Measurements from ENCODE around the gene TBC1D22A.
"Not testable (repeated sequence)": the region's sequence is repeated elsewhere in the genome, so short reads cannot be mapped to it uniquely, and the experiment has no call there.

The TBC1D22A gene

GRCh38 chr22:46762238-46763050, at the start of gene TBC1D22A:
Gene TBC1D22A (plus strand): TSS chr22:46762650. CDS start chr22:46762787, 137 bp downstream.
- peak; percentile 95 for DNase-seq (ENCODE audit: low spot score)

- DNase-seq (ENCODE audit: low spot score), result no peak
These were observed 47.9 kb upstream of the TBC1D22A start for GRCh38 chr22:46714550-46714949.

DNA sequence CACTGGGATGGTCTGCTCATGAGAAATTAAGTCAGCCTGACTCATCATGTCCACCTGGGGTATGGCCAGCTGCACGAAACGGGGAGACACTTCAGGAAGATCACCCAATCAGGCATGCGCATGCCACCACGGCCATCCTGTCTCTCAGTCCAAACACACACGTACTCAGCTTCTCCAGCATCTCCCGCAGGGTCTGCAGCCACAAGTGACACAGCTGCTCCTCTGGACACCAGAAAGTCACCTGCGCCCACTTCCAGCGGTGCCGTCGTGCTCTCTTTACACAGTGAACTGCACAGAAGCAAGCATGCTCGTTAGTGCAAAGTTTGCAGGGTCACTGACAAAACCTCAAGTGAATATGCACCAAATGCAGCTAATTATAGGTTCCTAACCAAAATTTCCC, 42.5 kb upstream of the TBC1D22A start:
- no peak for DNase-seq (ENCODE audit: low spot score)

GRCh38 chr22:46721501-46722085, 40.9 kb upstream of the TBC1D22A start:
- no peak for DNase-seq (ENCODE audit: low spot score)

DNA sequence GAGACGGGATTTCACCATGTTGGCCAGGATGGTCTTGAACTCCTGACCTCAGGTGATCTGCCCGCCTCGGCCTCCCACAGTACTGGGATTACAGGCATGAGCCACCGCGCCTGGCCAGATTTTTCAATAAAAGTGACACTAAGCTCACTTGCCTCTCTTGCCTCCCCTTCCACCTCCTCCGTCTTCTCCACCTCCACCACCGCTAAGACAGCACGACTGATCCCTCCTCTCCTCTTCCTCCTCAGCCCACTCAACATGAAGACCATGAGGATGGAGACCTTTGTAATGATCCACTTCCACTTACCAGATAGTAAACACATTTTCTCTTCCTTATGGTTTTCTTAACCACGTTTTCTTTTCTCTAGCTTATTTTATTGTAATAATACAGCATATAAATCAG, 38.6 kb upstream of the TBC1D22A start:
- DNase-seq (ENCODE audit: low spot score), result no peak

DNA sequence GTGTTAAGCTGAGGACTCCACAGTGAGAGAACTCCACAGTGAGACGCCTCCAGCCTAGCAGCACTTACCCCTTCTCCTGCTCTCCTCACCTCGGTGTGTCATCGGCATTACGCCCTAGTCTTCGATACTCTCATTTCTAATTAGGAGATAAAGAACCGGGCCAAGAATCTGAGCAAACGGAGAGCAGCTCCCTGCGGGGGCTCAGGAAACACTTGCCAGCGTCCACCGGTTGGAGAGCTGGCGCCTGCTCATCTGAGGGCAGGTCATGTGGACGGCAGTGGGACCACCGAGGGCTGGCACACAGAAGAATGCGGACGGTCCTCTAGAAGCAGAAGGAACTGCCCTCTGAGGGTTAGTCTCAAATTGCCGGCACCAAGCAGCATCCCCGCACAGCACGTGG, 37.4 kb upstream of the TBC1D22A start:
- DNase-seq (ENCODE audit: low spot score), result no peak

GRCh38 chr22:46726066-46726985, 36.1 kb upstream of the TBC1D22A start:
- DNase-seq (ENCODE audit: low spot score), result no peak

- DNase-seq (ENCODE audit: low spot score), result no peak
These were observed 35.5 kb upstream of the TBC1D22A start for GRCh38 chr22:46726986-46727317.

DNA sequence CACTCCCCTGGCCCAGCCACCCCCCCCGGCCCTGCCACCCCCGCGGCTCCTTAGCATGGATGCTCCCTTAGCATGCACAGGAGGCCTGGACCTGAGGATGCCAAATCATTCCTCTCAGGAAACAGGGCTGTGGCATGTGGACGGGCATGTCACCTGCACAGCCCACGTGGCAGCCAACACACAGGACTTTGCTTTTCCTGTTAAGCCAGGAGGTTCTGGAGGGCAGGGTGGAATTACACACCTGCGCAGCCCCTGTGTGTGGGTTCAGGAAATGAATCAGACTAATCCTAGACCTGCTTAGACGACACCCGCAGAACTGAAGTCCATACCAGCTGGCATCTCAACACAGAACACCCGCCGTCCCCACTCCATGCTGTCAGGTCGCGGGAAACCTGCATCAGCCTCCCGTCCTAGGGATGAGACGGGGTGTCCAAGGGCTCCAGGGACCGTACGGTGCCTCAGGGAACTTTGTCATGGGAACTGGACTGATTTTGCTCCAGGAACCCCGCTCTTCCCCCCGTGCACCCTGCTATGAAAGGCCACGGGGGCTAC, 34.6 kb upstream of the TBC1D22A start:
- DNase-seq (ENCODE audit: low spot score), result no peak

GRCh38 chr22:46728470-46728869, 34.0 kb upstream of the TBC1D22A start:
- DNase-seq (ENCODE audit: low spot score), result no peak

DNA sequence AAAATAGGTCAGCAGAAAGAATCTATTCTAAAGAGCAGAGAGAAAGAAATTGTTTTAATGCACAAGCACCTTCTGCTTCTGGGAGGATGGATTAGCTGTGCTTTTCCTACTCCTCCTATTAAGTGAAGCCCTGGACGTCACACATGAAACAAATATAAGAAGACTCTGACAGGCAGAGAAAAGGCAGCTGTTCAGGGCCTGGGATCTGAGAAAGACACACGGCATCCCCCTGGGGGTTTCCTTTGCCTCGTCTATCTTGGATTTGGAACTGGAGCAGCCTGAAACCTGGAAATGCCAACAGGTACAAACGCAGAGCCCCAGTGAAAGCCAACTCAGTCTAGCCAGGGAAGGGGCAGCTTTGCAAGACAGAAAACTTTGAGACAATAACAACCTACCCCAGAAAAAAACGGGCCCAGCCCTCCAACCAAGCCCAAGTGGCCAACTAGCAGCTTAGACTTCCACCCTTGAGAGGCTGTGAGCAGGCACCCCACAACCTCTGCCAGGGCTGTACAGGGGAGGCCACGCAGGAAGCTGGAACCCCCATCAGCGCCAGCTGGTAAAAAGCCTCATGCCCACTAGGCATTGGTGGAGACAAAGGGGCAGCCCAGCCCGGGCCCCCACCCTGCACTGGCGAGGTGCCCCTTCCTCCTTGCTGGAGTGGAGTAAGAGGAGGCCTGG, 31.7 kb upstream of the TBC1D22A start:
- DNase-seq (ENCODE audit: low spot score), result no peak

DNA sequence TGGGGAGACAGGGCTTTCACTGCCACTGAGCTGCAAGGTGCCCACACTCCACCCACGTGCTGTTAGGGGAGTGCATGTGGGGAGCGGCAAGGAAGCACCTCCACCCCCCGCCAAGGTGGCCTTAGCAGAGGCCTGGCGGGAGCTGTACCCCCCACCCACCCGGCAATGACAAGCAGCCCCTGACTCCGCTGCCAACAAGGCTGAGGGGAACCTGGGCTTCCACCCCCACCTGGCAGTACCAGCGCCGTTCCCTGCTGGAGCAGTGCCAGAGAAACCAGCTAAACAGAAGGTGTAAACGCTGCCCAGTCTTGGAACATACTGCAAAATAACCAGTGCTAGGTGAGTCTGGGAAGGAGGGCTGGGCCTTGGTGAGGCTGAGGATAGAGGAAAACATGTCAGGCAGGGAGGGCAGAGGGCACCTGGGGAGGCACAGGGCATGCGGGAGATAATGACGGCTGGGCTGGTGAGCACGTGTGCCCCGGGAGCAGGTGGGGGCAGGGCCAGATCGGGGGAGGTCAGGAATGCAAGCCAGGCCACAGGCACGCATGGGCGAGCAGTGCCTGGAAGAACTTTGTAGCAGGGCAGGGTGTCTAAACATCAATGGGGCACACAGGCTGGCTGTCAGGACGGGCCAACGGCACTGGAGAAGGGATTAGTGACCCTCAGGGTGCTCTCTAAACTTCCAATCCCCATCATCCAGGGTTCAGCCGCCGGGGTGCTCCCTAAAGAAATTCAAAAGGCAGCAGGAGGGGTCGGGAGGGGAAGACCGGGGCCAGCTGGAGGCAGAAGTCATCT, 31.0 kb upstream of the TBC1D22A start:
- no peak for DNase-seq (ENCODE audit: low spot score)

GRCh38 chr22:46732041-46732379, 30.4 kb upstream of the TBC1D22A start:
- no peak for DNase-seq (ENCODE audit: low spot score)

DNA sequence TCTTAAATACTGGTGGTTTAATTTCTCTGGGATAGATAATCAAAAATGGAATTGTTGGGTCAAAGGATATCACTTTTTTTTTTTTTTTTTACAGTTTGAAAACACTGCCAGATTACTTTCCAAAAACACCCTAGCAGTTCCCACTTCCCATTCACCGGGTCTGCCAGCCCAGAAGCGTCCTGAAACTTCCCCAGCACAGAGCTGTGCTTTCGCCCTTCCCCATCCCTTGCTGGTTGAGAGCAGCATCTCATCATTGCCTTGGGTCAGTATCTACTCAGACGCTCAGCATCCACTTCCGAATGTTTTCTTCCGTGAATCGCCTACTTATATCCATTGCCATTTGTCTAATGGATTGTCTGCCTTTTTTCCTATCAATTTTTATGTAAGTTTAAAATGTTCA, 29.9 kb upstream of the TBC1D22A start:
- no peak for DNase-seq (ENCODE audit: low spot score)

DNA sequence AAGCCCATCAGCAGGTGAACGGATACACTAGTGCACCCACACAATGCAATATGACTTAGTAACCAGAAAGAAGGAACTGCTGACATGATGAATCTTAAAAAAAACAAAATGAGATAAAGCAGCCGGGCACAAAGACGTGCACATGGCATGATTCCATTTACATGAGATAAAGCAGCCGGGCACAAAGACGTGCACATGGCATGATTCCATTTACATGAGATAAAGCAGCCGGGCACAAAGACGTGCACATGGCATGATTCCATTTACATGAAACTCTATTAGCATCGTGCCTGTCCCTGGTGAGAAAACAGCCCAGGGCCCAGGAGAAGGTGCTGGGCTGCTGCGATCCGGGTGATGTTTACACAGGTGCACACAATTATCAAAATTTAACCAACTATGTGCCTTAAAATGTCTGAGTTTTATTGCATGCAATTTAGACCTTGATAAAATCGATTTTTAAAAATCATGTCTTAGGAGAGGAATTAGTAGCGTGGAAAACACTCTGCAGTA, 28.2 kb upstream of the TBC1D22A start:
- not testable (repeated sequence) for DNase-seq (ENCODE audit: low spot score)

- DNase-seq (ENCODE audit: low spot score), result no peak
These were observed 27.5 kb upstream of the TBC1D22A start for GRCh38 chr22:46734830-46735453.

DNA sequence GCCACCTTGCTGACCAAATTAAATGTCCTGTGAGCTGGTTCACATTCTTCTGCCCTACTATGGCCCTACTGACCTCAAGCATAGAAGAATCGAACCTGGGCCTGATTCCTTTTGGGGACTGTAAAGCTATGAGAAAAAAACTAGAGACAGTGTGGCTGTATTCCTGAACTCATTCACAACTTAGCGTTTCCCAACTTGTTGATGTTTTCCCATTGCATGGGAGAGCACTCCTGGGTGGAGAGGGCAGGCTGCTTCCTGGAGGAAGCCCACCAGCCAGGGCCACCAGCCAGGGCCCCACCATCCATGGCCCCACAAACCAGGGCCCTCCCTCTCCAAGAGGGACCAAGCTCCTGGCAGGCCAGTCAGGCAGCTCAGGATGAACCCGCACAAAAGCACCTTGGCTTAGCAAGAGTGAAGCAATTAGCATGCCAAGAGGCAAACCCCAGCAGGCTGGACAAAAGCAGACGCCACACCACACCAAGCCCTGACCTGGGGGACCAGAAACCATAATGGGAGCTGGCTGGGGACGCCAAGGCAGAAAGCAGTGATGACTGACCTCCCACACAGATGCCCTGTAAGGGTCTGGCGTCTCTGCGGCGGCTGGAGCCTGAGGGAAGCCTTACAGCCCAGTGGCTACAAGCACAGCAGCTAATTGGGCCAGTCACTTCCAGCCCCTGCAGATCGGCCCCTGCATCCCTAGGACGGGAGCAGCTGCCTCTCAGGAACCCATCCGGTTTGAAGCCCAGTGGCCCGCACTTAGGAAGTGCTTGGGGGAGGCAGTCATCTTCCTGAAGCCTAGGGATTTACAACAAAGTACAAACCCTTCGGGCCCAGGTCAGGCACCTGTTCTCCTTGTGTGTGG, 26.5 kb upstream of the TBC1D22A start:
- DNase-seq (ENCODE audit: low spot score), result no peak

DNA sequence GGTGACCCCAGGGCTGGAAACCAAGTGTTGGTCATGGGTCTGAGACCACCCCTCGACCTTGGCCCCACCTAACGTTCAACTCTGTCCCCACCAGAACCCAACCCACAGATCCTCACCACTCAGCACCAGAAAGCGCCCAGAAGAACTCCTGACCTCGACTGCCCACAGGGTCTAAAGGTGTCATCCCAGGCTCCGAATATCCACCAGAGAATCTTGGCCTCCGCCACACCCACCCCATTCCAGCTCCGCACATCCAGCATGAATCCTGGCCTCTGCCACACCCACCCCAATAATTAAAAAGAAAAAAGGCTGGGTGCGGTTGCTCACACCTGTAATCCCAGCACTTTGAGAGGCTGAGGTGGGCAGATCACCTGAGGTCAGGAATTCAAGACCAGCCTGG, 25.7 kb upstream of the TBC1D22A start:
- no peak for DNase-seq (ENCODE audit: low spot score)
